OCI-LY1 (cell line): Measurements from ENCODE around the gene CCDC12.

ENCODE experiments used
- H2AFZ ChIP-seq: fragments of 200-600 bp; sonication (generic), shearing (Covaris generic); 2 replicates; pipeline ENCODE4 v1.6.0; 2014; ENCODE audit warnings: antibody characterized with exemption, mild to moderate bottlenecking, low read length
- H3F3A ChIP-seq: fragments of 200-600 bp; sonication (generic), shearing (Covaris generic); 2 replicates; pipeline ENCODE4 v1.6.0; 2014; ENCODE audit warnings: mild to moderate bottlenecking, antibody characterized with exemption, low read length, moderate library complexity; ENCODE audit not compliant: insufficient read depth
- H3K27ac ChIP-seq: fragments of 200-600 bp; sonication (generic); 2 replicates; pipeline ENCODE4 v1.5.1; 2014; ENCODE audit warnings: low read length, mixed run types, mild to moderate bottlenecking, low read depth; ENCODE audit not compliant: poor library complexity, severe bottlenecking
- H3K27me3 ChIP-seq: fragments of 200-600 bp; sonication (generic); 2 replicates; pipeline ENCODE4 v1.6.0; 2014; ENCODE audit warnings: antibody characterized with exemption, mild to moderate bottlenecking, low read length, moderate library complexity; ENCODE audit not compliant: insufficient read depth
- H3K36me3 ChIP-seq: fragments of 200-600 bp; sonication (generic); 2 replicates; pipeline ENCODE4 v1.6.1; 2014; ENCODE audit warnings: mild to moderate bottlenecking, antibody characterized with exemption, low read length, moderate library complexity, mixed read lengths; ENCODE audit not compliant: insufficient read depth
- H3K4me1 ChIP-seq: fragments of 200-600 bp; sonication (generic); 2 replicates; pipeline ENCODE4 v1.5.1; 2014; ENCODE audit warnings: mild to moderate bottlenecking, low read length, moderate library complexity; ENCODE audit not compliant: insufficient read depth, severe bottlenecking
- H3K4me2 ChIP-seq: fragments of 200-600 bp; sonication (generic), shearing (Covaris generic); 2 replicates; pipeline ENCODE4 v1.6.1; 2014; ENCODE audit warnings: low read length
- H3K4me3 ChIP-seq: fragments of 200-600 bp; sonication (generic); 2 replicates; pipeline ENCODE4 v1.5.1; 2014; ENCODE audit warnings: low read length, low read depth, mild to moderate bottlenecking, mixed read lengths; ENCODE audit not compliant: poor library complexity, severe bottlenecking
- H3K79me2 ChIP-seq: fragments of 200-600 bp; shearing (Covaris generic); 2 replicates; pipeline ENCODE4 v1.6.1; 2016; ENCODE audit warnings: mixed run types, low read length, mixed read lengths; ENCODE audit not compliant: insufficient read depth
- H3K9ac ChIP-seq: fragments of 200-600 bp; sonication (generic), shearing (Covaris generic); 2 replicates; pipeline ENCODE4 v1.6.1; 2014; ENCODE audit warnings: mild to moderate bottlenecking, low read length, mixed read lengths
- H3K9me2 ChIP-seq: fragments of 200-600 bp; sonication (generic), shearing (Covaris generic); 2 replicates; pipeline ENCODE4 v1.6.1; 2014; ENCODE audit warnings: low read depth, mild to moderate bottlenecking, low read length, mixed read lengths
- H3K9me3 ChIP-seq: fragments of 200-600 bp; shearing (Covaris generic); 2 replicates; pipeline ENCODE4 v1.6.1; 2014; ENCODE audit warnings: low read length, mixed read lengths
- H4K20me1 ChIP-seq: fragments of 200-600 bp; sonication (generic), shearing (Covaris generic); 2 replicates; pipeline ENCODE4 v1.6.0; 2016; ENCODE audit warnings: mild to moderate bottlenecking, low read length; ENCODE audit not compliant: insufficient read depth
- EZH2 ChIP-seq: fragments of 200-600 bp; sonication (generic), shearing (Covaris generic); IDR thresholded peaks from 2 replicates; pipeline ENCODE4 v1.8.0; 2017; ENCODE audit warnings: borderline replicate concordance, mixed run types, mild to moderate bottlenecking, antibody characterized with exemption, low read length, moderate library complexity, mixed read lengths
- TF ChIP-seq, protein P1 (sequence below): fragments of 200-600 bp; sonication (generic), shearing (Covaris generic); IDR thresholded peaks from 2 replicates; pipeline ENCODE4 v1.5.1; 2017; ENCODE audit warnings: mild to moderate bottlenecking, antibody characterized with exemption, low read length, moderate library complexity, mixed read lengths

CCDC12 gene

DNA sequence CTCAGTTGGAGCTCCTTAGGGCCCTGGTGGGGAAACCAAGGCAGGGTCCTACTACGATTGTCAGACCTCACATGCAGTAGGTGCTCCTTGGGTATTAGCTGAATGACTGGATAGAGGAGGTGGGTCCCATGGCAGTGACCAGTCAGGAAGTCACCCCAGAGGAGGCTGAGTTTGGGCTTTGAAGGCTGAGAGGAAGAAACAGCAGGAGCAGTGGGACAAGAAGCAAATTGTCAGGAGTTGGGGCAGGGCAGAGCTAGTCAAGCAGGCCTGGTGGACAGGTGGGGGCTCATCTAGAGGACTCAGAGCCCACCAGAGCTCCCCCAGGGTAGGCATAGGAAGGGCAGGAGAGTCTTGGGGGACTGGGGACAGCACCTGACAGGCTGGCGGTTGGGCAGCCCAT lies 6.0 kb upstream of the CCDC12 start:
- Histone ChIP-seq H4K20me1 (no peaks in the 10 kb centered on the region), H3K36me3 (no peaks in the 10 kb centered on the region), H3K4me2 (no peak overlapping the region), H2AFZ (no peak overlapping the region), H3K27me3 (no peaks in the 10 kb centered on the region), H3K9ac (no peak overlapping the region), H3F3A (no peaks in the 10 kb centered on the region), H3K79me2 (peaks cover 4% of the 10 kb centered on the region; the same call in 1 of the 2 replicates), H3K27ac (no peak overlapping the region), H3K4me3 (no peak overlapping the region), H3K4me1 (peaks cover 59% of the 10 kb centered on the region), H3K9me2 (no peaks in the 10 kb centered on the region), H3K9me3 (no peaks in the 10 kb centered on the region)
- no peak for TF ChIP-seq EZH2
- TF ChIP-seq, protein P1, sequence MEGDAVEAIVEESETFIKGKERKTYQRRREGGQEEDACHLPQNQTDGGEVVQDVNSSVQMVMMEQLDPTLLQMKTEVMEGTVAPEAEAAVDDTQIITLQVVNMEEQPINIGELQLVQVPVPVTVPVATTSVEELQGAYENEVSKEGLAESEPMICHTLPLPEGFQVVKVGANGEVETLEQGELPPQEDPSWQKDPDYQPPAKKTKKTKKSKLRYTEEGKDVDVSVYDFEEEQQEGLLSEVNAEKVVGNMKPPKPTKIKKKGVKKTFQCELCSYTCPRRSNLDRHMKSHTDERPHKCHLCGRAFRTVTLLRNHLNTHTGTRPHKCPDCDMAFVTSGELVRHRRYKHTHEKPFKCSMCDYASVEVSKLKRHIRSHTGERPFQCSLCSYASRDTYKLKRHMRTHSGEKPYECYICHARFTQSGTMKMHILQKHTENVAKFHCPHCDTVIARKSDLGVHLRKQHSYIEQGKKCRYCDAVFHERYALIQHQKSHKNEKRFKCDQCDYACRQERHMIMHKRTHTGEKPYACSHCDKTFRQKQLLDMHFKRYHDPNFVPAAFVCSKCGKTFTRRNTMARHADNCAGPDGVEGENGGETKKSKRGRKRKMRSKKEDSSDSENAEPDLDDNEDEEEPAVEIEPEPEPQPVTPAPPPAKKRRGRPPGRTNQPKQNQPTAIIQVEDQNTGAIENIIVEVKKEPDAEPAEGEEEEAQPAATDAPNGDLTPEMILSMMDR: no peak

DNA sequence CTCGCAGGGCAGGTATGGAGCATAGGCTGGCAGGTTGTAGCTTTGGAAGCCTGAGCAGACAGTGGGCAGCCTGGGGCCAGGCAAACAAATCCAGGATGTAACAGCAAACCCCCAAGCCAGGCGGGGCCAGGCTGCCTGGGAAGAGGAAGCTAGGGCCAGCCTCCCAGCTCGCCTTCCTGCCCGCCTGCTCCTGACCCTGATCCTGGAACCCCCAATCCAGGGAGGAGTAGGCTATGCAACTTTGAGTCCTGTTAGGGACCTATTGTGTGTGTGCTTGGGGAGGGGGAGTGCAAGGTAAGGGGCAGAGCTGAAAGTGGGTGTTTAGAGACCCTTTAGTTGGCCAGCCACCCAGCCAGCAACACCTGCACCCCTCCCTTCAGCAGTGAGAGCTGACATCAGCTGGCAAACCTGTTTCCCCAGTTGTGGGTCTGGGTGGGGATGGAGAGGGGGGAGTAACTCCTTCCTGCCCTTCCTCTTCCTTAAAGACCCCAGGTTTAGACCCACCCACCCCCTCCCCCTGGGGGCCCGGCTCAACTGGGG lies 5.5 kb upstream of the CCDC12 start:
- Histone ChIP-seq H3K36me3 (no peaks in the 10 kb centered on the region), H3K27me3 (no peaks in the 10 kb centered on the region), H2AFZ (no peak overlapping the region), H3K4me1 (peaks cover 59% of the 10 kb centered on the region), H4K20me1 (no peaks in the 10 kb centered on the region), H3F3A (no peaks in the 10 kb centered on the region), H3K9me3 (no peaks in the 10 kb centered on the region), H3K4me2 (peak overlapping the region; percentile 39; the same call in 1 of the 2 replicates), H3K79me2 (peaks cover 4% of the 10 kb centered on the region; the same call in 1 of the 2 replicates), H3K27ac (peak overlapping the region; percentile 22), H3K9me2 (no peaks in the 10 kb centered on the region), H3K4me3 (no peak overlapping the region), H3K9ac (no peak overlapping the region; the same call in 1 of the 2 replicates)
- TF ChIP-seq, protein P1: no peak
- no peak for TF ChIP-seq EZH2

DNA sequence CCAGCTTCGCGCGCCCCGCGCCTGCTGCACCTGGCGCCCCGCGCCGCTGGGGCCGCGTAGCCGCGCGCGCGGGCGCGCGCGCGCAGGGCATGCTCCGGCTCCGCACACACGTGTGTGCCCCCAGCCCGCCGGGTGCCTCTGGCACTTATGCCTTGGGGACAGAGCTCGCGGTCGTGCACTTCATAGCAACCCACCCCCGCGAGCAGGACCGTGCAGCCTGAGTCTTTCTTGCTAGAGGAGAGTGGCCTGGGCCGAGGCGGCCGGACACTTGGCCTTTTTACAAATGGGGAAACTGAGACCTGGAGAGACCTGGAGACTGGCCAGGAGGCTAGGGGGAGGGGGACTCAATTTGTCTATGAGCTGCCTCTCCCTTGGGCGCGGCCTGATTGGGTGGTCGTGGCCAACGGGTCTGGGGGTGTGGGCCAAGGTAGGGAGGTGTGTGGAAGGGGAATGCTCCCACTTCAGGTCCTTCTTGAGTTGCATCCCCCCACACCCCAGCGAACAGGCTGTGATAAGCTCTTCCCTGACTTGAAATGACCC lies 3.5 kb upstream of the CCDC12 start:
- Histone ChIP-seq H3K4me2 (peak overlapping the region; percentile 85), H3K4me1 (peaks cover 48% of the 10 kb centered on the region), H4K20me1 (no peaks in the 10 kb centered on the region), H3K9ac (peak overlapping the region; percentile 93), H3K4me3 (peak overlapping the region; percentile 93), H2AFZ (no peak overlapping the region), H3K36me3 (no peaks in the 10 kb centered on the region), H3K9me3 (no peaks in the 10 kb centered on the region), H3K9me2 (no peaks in the 10 kb centered on the region), H3K79me2 (peaks cover 14% of the 10 kb centered on the region), H3K27me3 (no peaks in the 10 kb centered on the region), H3F3A (no peaks in the 10 kb centered on the region), H3K27ac (peak overlapping the region; percentile 51)
- no peak for TF ChIP-seq EZH2
- TF ChIP-seq, protein P1: no peak
